Tibial nerve (tissue), 4 donors: ENCODE results near the gene CHIC1. TPM values are rescaled to one million over a fixed set of nuclear protein-coding genes. Genes with fewer than 3 reads are reported as not detected.
"Not testable (repeated sequence)": the region's sequence is repeated elsewhere in the genome, so short reads cannot be mapped to it uniquely, and the experiment has no call there.

Source experiments
- DNase-seq, 2 donors: peaks; one replicate each; pipeline ENCODE4 v3.0.0-alpha.2; 2019; ENCODE audit warnings: low spot score in 2 of 2
- H3K27ac ChIP-seq, 4 donors: fragments of 200-600 bp; sonication (generic) in 3 of 4; one replicate each; pipeline ENCODE4 v1.5.1; 2017 to 2019; ENCODE audit warnings: mild to moderate bottlenecking in 1 of 4
- H3K27me3 ChIP-seq, 2 donors: fragments of 200-600 bp; sonication (generic) in 1 of 2; one replicate each; pipeline versions ENCODE4 v1.5.1 to v1.6.0; 2017 to 2019
- H3K36me3 ChIP-seq, 3 donors: fragments of 200-600 bp; sonication (generic); one replicate each; pipeline ENCODE4 v1.5.1; 2018 to 2019
- H3K4me1 ChIP-seq, 4 donors: fragments of 200-600 bp; sonication (generic) in 3 of 4; one replicate each; pipeline ENCODE4 v1.5.1; 2017 to 2019
- H3K4me3 ChIP-seq, 4 donors: fragments of 200-600 bp; sonication (generic) in 3 of 4; one replicate each; pipeline ENCODE4 v1.5.1; 2017 to 2019; ENCODE audit warnings: mild to moderate bottlenecking in 1 of 4, moderate library complexity in 1 of 4
- H3K9me3 ChIP-seq, 4 donors: fragments of 200-600 bp; sonication (generic) in 3 of 4; one replicate each; pipeline ENCODE4 v1.5.1; 2017 to 2019
- CTCF ChIP-seq, 5 experiments: fragments of 200-600 bp in 3 of 5; fragments of 450-650 bp in 2 of 5; sonication (generic) in 3 of 5; IDR thresholded peaks; one replicate each; pipeline ENCODE4 v1.5.1; 2016 to 2019; ENCODE audit warnings: antibody characterized with exemption in 5 of 5, mild to moderate bottlenecking in 3 of 5, moderate library complexity in 2 of 5
- EP300 ChIP-seq, 2 donors: sonication (generic); formaldehyde crosslinking; IDR thresholded peaks; one replicate each; pipeline ENCODE4 v1.6.1; 2017; ENCODE audit warnings: antibody characterized with exemption in 2 of 2, mild to moderate bottlenecking in 1 of 2
- POLR2A ChIP-seq, 2 donors: fragments of 450-650 bp; IDR thresholded peaks; one replicate each; pipeline ENCODE4 v1.6.1; 2017; ENCODE audit warnings: antibody characterized with exemption in 2 of 2, mild to moderate bottlenecking in 2 of 2, moderate library complexity in 2 of 2
- WGBS, 2 donors: methylation state at CpG; one replicate each; pipeline ENCODE4 v1.1.5; 2018; 5-methylcytosine and 5-hydroxymethylcytosine counted together
- total RNA-seq, 4 donors: library from RNA; depleted of rRNA; stranded (reverse); fragments of >200 nt; gene quantifications; one replicate each; pipeline ENCODE4 v1.1.0, GENCODE V29; 2016

The CHIC1 gene
- total RNA-seq, 4 donors from 2014 or later, result 7.6 to 12.3 (median 10.4) TPM

DNA sequence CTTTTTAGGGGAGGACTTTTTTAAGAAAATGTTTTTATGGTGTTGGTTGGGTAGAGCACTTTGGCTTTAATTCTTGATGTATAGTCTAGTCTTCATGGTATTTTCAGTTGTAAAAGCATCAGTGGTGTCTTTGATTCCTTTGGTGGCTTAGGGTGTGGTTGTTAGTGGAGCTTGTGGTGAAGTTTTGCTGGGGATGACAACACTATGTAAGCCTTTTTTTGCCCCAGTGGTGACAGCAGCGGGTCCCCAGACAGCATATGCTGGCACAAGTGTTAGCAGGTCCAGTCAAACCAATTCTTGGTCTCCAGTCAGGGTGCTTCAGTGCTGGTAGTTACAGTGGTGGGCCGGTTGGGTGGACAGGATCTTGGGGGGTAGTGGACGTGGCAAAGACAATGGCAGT is 52.0 kb downstream of the CHIC1 start:
- Histone ChIP-seq H3K36me3 (peaks cover 0 to 3% (median 0%) of the 10 kb centered on the region in 3 donors), H3K4me1 (no peaks in the 10 kb centered on the region), H3K27me3 (no peaks in the 10 kb centered on the region), H3K9me3 (peaks cover 0 to 14% (median 5%) of the 10 kb centered on the region in 4 donors), H3K27ac (no peak overlapping the region), H3K4me3 (no peak overlapping the region)
- 85 to 92% methylated on average over 3 of the region's 3 CpGs for WGBS, 2 donors
- DNase-seq, result no peak
- TF ChIP-seq EP300 (IDR thresholded peaks at IDR 0.05), result no peak
- no peak for TF ChIP-seq POLR2A (IDR thresholded peaks at IDR 0.05)
- TF ChIP-seq CTCF (IDR thresholded peaks at IDR 0.05), result no peak

- WGBS, 2 donors, result 92 to 93% methylated on average over 2 of the region's 2 CpGs
- not testable (repeated sequence) for H3K4me3 ChIP-seq, H3K4me1 ChIP-seq, H3K27ac ChIP-seq, H3K27me3 ChIP-seq, DNase-seq
- H3K36me3 ChIP-seq, result peaks cover 0 to 23% (median 0%) of the 10 kb centered on the region in 3 donors
- peaks cover 0 to 46% (median 4%) of the 10 kb centered on the region in 4 donors for H3K9me3 ChIP-seq
Measured at GRCh38 chrX:73641669-73642068, 78.7 kb downstream of the CHIC1 start.

GRCh38 chrX:73647212-73647611 is 84.2 kb downstream of the CHIC1 start:
- peaks cover 0 to 33% (median 11%) of the 10 kb centered on the region in 4 donors for H3K9me3 ChIP-seq
- H3K27ac ChIP-seq, result no peak overlapping the region
- TF ChIP-seq POLR2A (IDR thresholded peaks at IDR 0.05) (no peak), EP300 (IDR thresholded peaks at IDR 0.05) (no peak), CTCF (IDR thresholded peaks at IDR 0.05) (no peak)
- no peak for DNase-seq
- no peak overlapping the region for H3K4me3 ChIP-seq
- H3K27me3 ChIP-seq, result no peaks in the 10 kb centered on the region
- H3K4me1 ChIP-seq, result no peaks in the 10 kb centered on the region
- peaks cover 0 to 10% (median 0%) of the 10 kb centered on the region in 3 donors for H3K36me3 ChIP-seq
- 40% methylated on average over 1 of the region's 1 CpG; no CpG with 5 or more reads in 1 of the 2 donors for WGBS, 2 donors

- no peak for TF ChIP-seq CTCF (IDR thresholded peaks at IDR 0.05)
- no peak for TF ChIP-seq EP300 (IDR thresholded peaks at IDR 0.05)
- TF ChIP-seq POLR2A (IDR thresholded peaks at IDR 0.05), result no peak
- Histone ChIP-seq H3K9me3 (peaks cover 0 to 38% (median 11%) of the 10 kb centered on the region in 4 donors), H3K36me3 (peaks cover 0 to 10% (median 0%) of the 10 kb centered on the region in 3 donors), H3K4me1 (no peaks in the 10 kb centered on the region), H3K27ac (no peak overlapping the region), H3K27me3 (no peaks in the 10 kb centered on the region), H3K4me3 (no peak overlapping the region)
- no peak for DNase-seq
Measured at GRCh38 chrX:73647632-73648322, 84.8 kb downstream of the CHIC1 start.

- H3K4me1 ChIP-seq, H3K36me3 ChIP-seq, H3K27ac ChIP-seq, H3K27me3 ChIP-seq, H3K4me3 ChIP-seq, DNase-seq: not testable (repeated sequence)
- H3K9me3 ChIP-seq, result peaks cover 0 to 29% (median 14%) of the 10 kb centered on the region in 4 donors
- 39 to 100% methylated on average over 1 of the region's 1 CpG for WGBS, 2 donors
Measured at GRCh38 chrX:73661322-73661721, 98.3 kb downstream of the CHIC1 start.

DNA sequence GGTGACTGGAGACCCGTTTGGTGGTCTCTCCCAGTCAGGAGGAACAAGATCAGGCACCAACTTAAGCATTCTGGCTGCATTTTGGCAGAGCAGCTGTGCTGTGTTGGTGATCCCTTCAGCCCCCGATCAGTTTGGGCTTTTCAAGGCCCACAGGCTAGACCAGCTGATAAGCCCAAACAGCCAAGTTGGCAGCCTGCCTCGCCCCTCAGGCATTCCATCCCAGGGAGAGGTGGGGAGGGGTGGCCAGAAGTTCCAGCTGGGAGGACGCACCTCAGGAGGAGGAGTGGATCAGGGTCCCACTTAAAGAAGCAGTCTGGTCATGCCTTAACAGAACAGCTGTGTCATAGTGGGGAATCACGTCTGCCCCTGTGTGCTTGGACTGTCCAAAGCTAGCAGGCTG is 105.8 kb downstream of the CHIC1 start:
- H3K4me3 ChIP-seq, result no peak overlapping the region
- H3K27me3 ChIP-seq, result no peaks in the 10 kb centered on the region
- peaks cover 0 to 4% (median 0%) of the 10 kb centered on the region in 3 donors for H3K36me3 ChIP-seq
- no peak for TF ChIP-seq CTCF (IDR thresholded peaks at IDR 0.05)
- TF ChIP-seq POLR2A (IDR thresholded peaks at IDR 0.05), result no peak
- no peak for TF ChIP-seq EP300 (IDR thresholded peaks at IDR 0.05)
- H3K9me3 ChIP-seq, result peaks cover 0 to 24% (median 7%) of the 10 kb centered on the region in 4 donors
- no peaks in the 10 kb centered on the region for H3K4me1 ChIP-seq
- 61% methylated on average over 5 of the region's 5 CpGs; no CpG with 5 or more reads in 1 of the 2 donors for WGBS, 2 donors
- no peak for DNase-seq
- H3K27ac ChIP-seq, result no peak overlapping the region
